HEK293T (cell line): Measurements from ENCODE around the gene CDK13.

Experiments
- ARNT ChIP-seq: fragments of 450-650 bp; IDR thresholded peaks from 2 replicates; pipeline ENCODE4 v1.6.1; 2017; ENCODE audit warnings: mild to moderate bottlenecking
- BHLHE40 ChIP-seq: fragments of 450-650 bp; IDR thresholded peaks from 2 replicates; pipeline ENCODE4 v1.6.1; 2016; ENCODE audit warnings: mild to moderate bottlenecking, moderate library complexity, borderline replicate concordance
- ELF4 ChIP-seq: fragments of 450-650 bp; IDR thresholded peaks from 2 replicates; pipeline ENCODE4 v1.6.1; 2017; ENCODE audit warnings: antibody characterized with exemption
- FOXA1 ChIP-seq: fragments of 450-650 bp; IDR thresholded peaks from 2 replicates; pipeline ENCODE4 v1.6.1; 2016; ENCODE audit warnings: mild to moderate bottlenecking
- FOXK2 ChIP-seq: fragments of 450-650 bp; IDR thresholded peaks from 2 replicates; pipeline ENCODE4 v1.6.1; 2016; ENCODE audit warnings: mild to moderate bottlenecking
- FOXM1 ChIP-seq: fragments of 450-650 bp; IDR thresholded peaks from 2 replicates; pipeline ENCODE4 v1.6.1; 2017; ENCODE audit warnings: mild to moderate bottlenecking, borderline replicate concordance
- HDGF ChIP-seq: fragments of 450-650 bp; IDR thresholded peaks from 2 replicates; pipeline ENCODE4 v1.6.1; 2017; ENCODE audit warnings: antibody characterized with exemption, borderline replicate concordance
- L3MBTL2 ChIP-seq: fragments of 450-650 bp; conservative IDR thresholded peaks from 2 replicates; pipeline ENCODE4 v1.6.1; 2016; ENCODE audit warnings: mild to moderate bottlenecking
- NFRKB ChIP-seq: fragments of 450-650 bp; IDR thresholded peaks from 2 replicates; pipeline ENCODE4 v1.6.1; 2016; ENCODE audit warnings: mild to moderate bottlenecking, moderate library complexity
- SP1 ChIP-seq: fragments of 450-650 bp; IDR thresholded peaks from 2 replicates; pipeline ENCODE4 v1.6.1; 2017
- SUZ12 ChIP-seq: fragments of 450-650 bp; IDR thresholded peaks from 2 replicates; pipeline ENCODE4 v1.6.1; 2016; ENCODE audit warnings: mild to moderate bottlenecking
- TARDBP ChIP-seq: fragments of 450-650 bp; IDR thresholded peaks from 2 replicates; pipeline ENCODE4 v1.6.1; 2016
- ZNF384 ChIP-seq: fragments of 450-650 bp; IDR thresholded peaks from 2 replicates; pipeline ENCODE4 v1.6.1; 2016

- TF ChIP-seq FOXK2 (no peak), NFRKB (no peak), SUZ12 (no peak), BHLHE40 (no peak), ZNF384 (no peak), FOXM1 (no peak), TARDBP (no peak), FOXA1 (no peak), ELF4 (no peak), L3MBTL2 (no peak), HDGF (no peak), SP1 (no peak), ARNT (no peak)
These were observed 15.9 kb upstream of the CDK13 start for GRCh38 chr7:39934132-39934531.
